Mesendoderm (in vitro differentiated cells): ENCODE results near the gene RGS6.

Source experiments
- DNase-seq: peaks from one replicate; pipeline ENCODE4 v3.0.0; 2013
- H2AK5ac ChIP-seq: 2 replicates; pipeline ENCODE4 v1.6.1; 2013; ENCODE audit warnings: low read length, inconsistent platforms
- H2BK120ac ChIP-seq: 2 replicates; pipeline ENCODE4 v1.6.1; 2013; ENCODE audit warnings: low read depth, mild to moderate bottlenecking, low read length, moderate library complexity, mixed read lengths
- H2BK15ac ChIP-seq: replicated peaks from 2 replicates; pipeline ENCODE4 v1.6.1; 2013; ENCODE audit warnings: low read depth, mild to moderate bottlenecking, moderate library complexity
- H2BK5ac ChIP-seq: 2 replicates; pipeline ENCODE4 v1.6.1; 2013; ENCODE audit warnings: low read length, inconsistent platforms
- H3K18ac ChIP-seq: 2 replicates; pipeline ENCODE4 v1.6.1; 2013; ENCODE audit warnings: mild to moderate bottlenecking, low read length, mixed read lengths
- H3K23ac ChIP-seq: one replicate; pipeline ENCODE4 v1.6.1; 2013; ENCODE audit warnings: low read length
- H3K27ac ChIP-seq: 2 replicates; pipeline ENCODE4 v1.5.1; 2013; ENCODE audit warnings: low read depth, mild to moderate bottlenecking, inconsistent platforms, low read length, moderate library complexity
- H3K27me3 ChIP-seq: 2 replicates; pipeline ENCODE4 v1.6.1; 2013; ENCODE audit warnings: low read length, control low read depth, mild to moderate bottlenecking, inconsistent platforms; ENCODE audit not compliant: insufficient read depth, poor library complexity
- H3K36me3 ChIP-seq: 2 replicates; pipeline ENCODE4 v1.6.1; 2013; ENCODE audit warnings: low read length, inconsistent platforms; ENCODE audit not compliant: control insufficient read depth, insufficient read depth
- H3K4ac ChIP-seq: one replicate; pipeline ENCODE4 v1.6.1; 2013; ENCODE audit warnings: low read depth, mild to moderate bottlenecking, low read length, moderate library complexity
- H3K4me1 ChIP-seq: 2 replicates; pipeline ENCODE4 v1.6.1; 2013; ENCODE audit warnings: low read depth, low read length, inconsistent platforms; ENCODE audit not compliant: control insufficient read depth
- H3K4me2 ChIP-seq: 2 replicates; pipeline ENCODE4 v1.6.1; 2013; ENCODE audit warnings: low read length
- H3K4me3 ChIP-seq: 2 replicates; pipeline ENCODE4 v1.5.1; 2013; ENCODE audit warnings: mild to moderate bottlenecking, low read length
- H3K56ac ChIP-seq: one replicate; pipeline ENCODE4 v1.6.1; 2013; ENCODE audit warnings: low read length
- H3K79me1 ChIP-seq: 2 replicates; pipeline ENCODE4 v1.6.1; 2013; ENCODE audit warnings: low read length, inconsistent platforms
- H3K79me2 ChIP-seq: 2 replicates; pipeline ENCODE4 v1.6.1; 2013; ENCODE audit warnings: mild to moderate bottlenecking, low read length; ENCODE audit not compliant: control insufficient read depth, insufficient read depth
- H3K9ac ChIP-seq: 2 replicates; pipeline ENCODE4 v1.6.1; 2013; ENCODE audit warnings: low read length, inconsistent platforms
- H4K5ac ChIP-seq: one replicate; pipeline ENCODE4 v1.6.1; 2013; ENCODE audit warnings: low read length
- H4K8ac ChIP-seq: one replicate; pipeline ENCODE4 v1.6.1; 2013; ENCODE audit warnings: low read depth, mild to moderate bottlenecking, control low read depth, low read length, moderate library complexity
- WGBS: extraction: QIAGEN DNeasy Blood & Tissue Kit; methylation state at CpG from one replicate; pipeline ENCODE4 v1.1.7; 2013; ENCODE audit warnings: low lambda C conversion rate, missing lambda C conversion rate; ENCODE audit not compliant: insufficient coverage; ENCODE audit errors: extremely low coverage; 5-methylcytosine and 5-hydroxymethylcytosine counted together

Gene RGS6

DNA sequence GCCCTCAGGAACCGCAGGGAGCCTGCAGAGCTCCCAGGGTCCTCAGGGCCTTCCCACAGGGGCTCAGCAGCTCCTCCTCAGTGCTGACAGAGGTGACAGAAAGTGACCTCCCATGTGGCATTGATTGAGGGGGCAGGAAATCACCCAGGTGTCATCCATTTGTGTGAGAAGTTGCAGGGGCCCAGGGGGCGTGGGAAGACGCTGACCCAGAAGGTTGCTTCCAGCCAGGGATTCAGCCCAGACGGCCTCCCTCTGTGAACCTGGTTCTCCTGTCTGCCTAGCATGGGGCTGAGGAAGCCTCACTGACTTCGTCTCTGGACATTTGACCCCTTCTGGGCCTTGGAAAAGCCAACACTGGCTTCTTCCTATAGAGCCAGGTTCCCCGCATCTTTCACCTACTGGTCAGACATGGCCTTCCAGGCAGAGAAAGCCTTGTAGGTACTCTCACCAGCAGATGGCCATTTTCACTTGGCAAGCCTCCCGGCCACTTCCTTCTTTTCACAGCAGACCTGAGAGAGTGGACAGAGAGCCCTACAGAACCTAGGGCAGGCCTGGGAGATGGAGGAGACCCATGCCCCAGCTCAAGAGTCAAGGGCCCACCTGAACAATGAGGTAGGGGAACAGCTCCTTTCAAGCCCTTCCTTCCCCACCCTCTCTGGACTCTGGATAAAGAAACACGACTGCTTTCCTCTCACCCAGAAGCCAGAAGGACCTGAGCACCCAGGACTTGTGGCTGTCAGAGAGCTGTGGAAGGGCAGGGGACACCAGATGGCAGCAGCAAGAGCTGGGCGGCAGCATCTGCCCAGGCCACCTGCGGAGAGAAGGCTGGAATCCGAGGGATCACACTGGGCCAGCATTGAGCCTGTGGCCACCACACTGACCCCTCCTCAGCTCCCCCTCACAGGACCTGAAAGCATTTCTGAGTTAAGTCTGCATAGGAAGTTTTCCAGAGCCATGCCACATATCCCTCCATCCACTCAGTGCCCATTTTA, 583.8 kb downstream of the RGS6 start:
- no peak overlapping the region for H3K23ac ChIP-seq
- H3K27ac ChIP-seq: no peak overlapping the region
- H4K5ac ChIP-seq: no peak overlapping the region
- no peak overlapping the region for H3K18ac ChIP-seq
- no peak overlapping the region for H2AK5ac ChIP-seq
- no CpG with 5 or more reads among the region's 11 CpGs for WGBS
- H2BK5ac ChIP-seq: no peak overlapping the region
- H3K79me2 ChIP-seq: no peaks in the 10 kb centered on the region
- no peak overlapping the region for H4K8ac ChIP-seq
- H3K4me3 ChIP-seq: no peak overlapping the region
- no peak overlapping the region for H3K56ac ChIP-seq
- H3K27me3 ChIP-seq: no peaks in the 10 kb centered on the region
- H2BK120ac ChIP-seq: no peak overlapping the region
- H3K4me1 ChIP-seq: no peaks in the 10 kb centered on the region
- H3K4ac ChIP-seq: no peak overlapping the region
- H2BK15ac ChIP-seq: no peak overlapping the region
- no peak overlapping the region for H3K4me2 ChIP-seq
- no peak overlapping the region for H3K9ac ChIP-seq
- H3K79me1 ChIP-seq: no peaks in the 10 kb centered on the region
- peak; percentile 39 for DNase-seq
- H3K36me3 ChIP-seq: no peaks in the 10 kb centered on the region

- Histone ChIP-seq H3K27me3 (no peaks in the 10 kb centered on the region), H3K18ac (no peak overlapping the region), H3K27ac (no peak overlapping the region), H3K4me1 (no peaks in the 10 kb centered on the region), H4K8ac (no peak overlapping the region), H3K9ac (no peak overlapping the region), H4K5ac (no peak overlapping the region), H3K79me1 (no peaks in the 10 kb centered on the region), H2BK15ac (no peak overlapping the region), H3K4ac (no peak overlapping the region), H3K36me3 (no peaks in the 10 kb centered on the region), H3K79me2 (no peaks in the 10 kb centered on the region), H2BK5ac (no peak overlapping the region), H2AK5ac (no peak overlapping the region), H3K23ac (no peak overlapping the region), H2BK120ac (no peak overlapping the region), H3K4me3 (no peak overlapping the region), H3K56ac (no peak overlapping the region), H3K4me2 (no peak overlapping the region)
- peak; percentile 84 for DNase-seq
- WGBS: no CpG with 5 or more reads among the region's 11 CpGs
These were observed 584.9 kb downstream of the RGS6 start for GRCh38 chr14:72516936-72517700.

DNA sequence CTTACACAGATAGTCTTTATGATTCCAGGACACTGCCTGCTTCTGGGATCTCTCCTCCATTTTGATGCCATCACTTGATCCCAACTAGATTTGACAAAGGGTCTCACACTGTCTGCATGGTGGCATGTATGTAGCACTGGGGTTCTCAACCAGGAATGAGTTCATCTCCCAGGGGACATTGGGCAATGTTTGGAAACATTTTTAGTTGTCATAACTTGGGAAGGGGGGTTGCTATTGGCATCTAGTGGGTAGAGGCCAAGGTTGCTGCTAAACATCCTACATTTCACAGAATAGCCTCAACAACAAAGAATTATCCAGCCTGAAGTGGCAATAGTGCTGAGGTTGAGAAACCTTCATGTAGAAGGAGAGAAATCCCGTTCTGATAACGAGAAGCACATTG, 585.5 kb downstream of the RGS6 start:
- Histone ChIP-seq H2BK5ac (no peak overlapping the region), H3K79me1 (no peaks in the 10 kb centered on the region), H3K23ac (no peak overlapping the region), H3K4me3 (no peak overlapping the region), H3K36me3 (no peaks in the 10 kb centered on the region), H2AK5ac (no peak overlapping the region), H4K5ac (no peak overlapping the region), H3K27ac (no peak overlapping the region), H3K9ac (no peak overlapping the region), H3K56ac (no peak overlapping the region), H3K18ac (no peak overlapping the region), H4K8ac (no peak overlapping the region), H3K4me1 (no peaks in the 10 kb centered on the region), H3K4me2 (no peak overlapping the region), H3K79me2 (no peaks in the 10 kb centered on the region), H2BK120ac (no peak overlapping the region), H2BK15ac (no peak overlapping the region), H3K27me3 (no peaks in the 10 kb centered on the region), H3K4ac (no peak overlapping the region)
- no CpG with 5 or more reads among the region's 2 CpGs for WGBS
- DNase-seq: no peak

DNA sequence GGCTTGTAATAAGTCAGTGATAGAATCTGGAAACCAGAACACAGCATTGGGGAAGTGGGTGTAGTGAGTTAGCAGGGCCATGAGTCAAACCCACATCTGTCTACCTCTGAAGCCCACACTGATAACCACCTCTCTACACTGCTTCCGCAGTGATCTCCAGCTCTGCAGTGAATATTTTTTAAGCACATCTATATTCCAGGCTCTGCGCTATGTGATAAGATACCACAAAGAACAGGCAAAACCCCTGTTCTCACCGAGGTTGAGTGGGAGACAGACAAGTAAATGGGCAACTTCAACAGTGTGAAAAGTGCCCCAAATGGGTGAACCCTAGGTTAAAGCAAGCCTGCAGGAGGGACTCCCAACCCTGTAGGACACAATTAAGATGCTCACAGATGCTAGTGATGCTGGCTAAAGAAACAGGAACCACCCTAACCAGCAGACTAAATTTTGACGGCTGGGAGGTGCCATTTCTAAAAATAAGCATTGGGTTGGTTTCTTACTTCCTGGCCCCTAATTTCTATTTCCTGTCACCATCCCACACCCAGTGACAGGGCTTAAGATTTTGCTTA, 586.7 kb downstream of the RGS6 start:
- no peaks in the 10 kb centered on the region for H3K27me3 ChIP-seq
- H3K4me3 ChIP-seq: no peak overlapping the region
- H3K27ac ChIP-seq: no peak overlapping the region
- no peak overlapping the region for H2BK120ac ChIP-seq
- H3K4me2 ChIP-seq: no peak overlapping the region
- H3K36me3 ChIP-seq: no peaks in the 10 kb centered on the region
- H3K4me1 ChIP-seq: no peaks in the 10 kb centered on the region
- H3K23ac ChIP-seq: no peak overlapping the region
- H2AK5ac ChIP-seq: no peak overlapping the region
- H4K8ac ChIP-seq: no peak overlapping the region
- no peak overlapping the region for H2BK15ac ChIP-seq
- no peaks in the 10 kb centered on the region for H3K79me2 ChIP-seq
- no peak overlapping the region for H3K56ac ChIP-seq
- no peak overlapping the region for H2BK5ac ChIP-seq
- no peak for DNase-seq
- no peak overlapping the region for H3K9ac ChIP-seq
- WGBS: no CpG with 5 or more reads among the region's 4 CpGs
- H4K5ac ChIP-seq: no peak overlapping the region
- no peaks in the 10 kb centered on the region for H3K79me1 ChIP-seq
- H3K4ac ChIP-seq: no peak overlapping the region
- H3K18ac ChIP-seq: no peak overlapping the region

DNA sequence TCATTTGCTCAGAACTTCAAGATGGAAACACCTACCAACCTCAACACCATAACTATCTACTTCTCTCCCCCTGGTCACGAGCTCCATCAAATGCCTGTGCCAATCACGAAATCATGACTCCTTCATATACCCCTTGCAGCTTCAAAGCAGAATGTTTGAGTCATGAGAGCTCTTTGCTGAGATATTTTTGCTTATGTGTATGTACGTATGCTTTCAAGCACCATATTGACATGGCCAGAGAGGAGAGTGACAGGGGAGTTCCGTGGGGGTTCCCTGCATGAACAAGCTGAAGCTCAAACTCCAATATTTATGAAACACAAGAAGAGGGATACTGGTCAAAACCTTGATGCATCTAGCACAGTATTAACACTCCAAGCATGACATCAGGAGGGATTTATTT, 587.3 kb downstream of the RGS6 start:
- Histone ChIP-seq H3K79me1 (no peaks in the 10 kb centered on the region), H2BK15ac (no peak overlapping the region), H3K4ac (no peak overlapping the region), H3K79me2 (no peaks in the 10 kb centered on the region), H3K18ac (no peak overlapping the region), H3K4me2 (no peak overlapping the region), H4K5ac (no peak overlapping the region), H3K36me3 (no peaks in the 10 kb centered on the region), H4K8ac (no peak overlapping the region), H3K4me3 (no peak overlapping the region), H2BK120ac (no peak overlapping the region), H3K56ac (no peak overlapping the region), H2BK5ac (no peak overlapping the region), H3K4me1 (no peaks in the 10 kb centered on the region), H3K27me3 (no peaks in the 10 kb centered on the region), H3K9ac (no peak overlapping the region), H3K27ac (no peak overlapping the region), H2AK5ac (no peak overlapping the region), H3K23ac (no peak overlapping the region)
- no peak for DNase-seq
- 100% methylated on average over 2 of the region's 4 CpGs for WGBS
